Gastrocnemius medialis (tissue), 4 donors: ENCODE data around the gene PURA. TPM values are rescaled to one million over a fixed set of nuclear protein-coding genes. Genes with fewer than 3 reads are reported as not detected.
A peak's percentile ranks its signal among the peaks of the same experiment; 100 is the strongest.

Source experiments
- ATAC-seq, 2 donors: fragments of 150-250 bp; one replicate each; pipeline ENCODE4 v1.9.1; 2016
- DNase-seq, 2 donors: peaks; one replicate each; pipeline ENCODE4 v3.0.0-alpha.2; 2019
- H3K27ac ChIP-seq, 4 donors: fragments of 200-600 bp; sonication (generic); 1 replicate in 1 of 4; 2 replicates in 3 of 4; pipeline ENCODE4 v1.5.1; 2016 to 2018; ENCODE audit warnings: mild to moderate bottlenecking in 2 of 4, moderate library complexity in 1 of 4
- H3K27me3 ChIP-seq, 3 donors: fragments of 200-600 bp; sonication (generic) in 2 of 3; 1 replicate in 1 of 3; 2 replicates in 2 of 3; pipeline versions ENCODE4 v1.5.1 to v1.6.0; 2016 to 2019; ENCODE audit warnings: mild to moderate bottlenecking in 1 of 3, moderate library complexity in 1 of 3
- H3K36me3 ChIP-seq, 2 donors: fragments of 200-600 bp; sonication (generic) in 1 of 2; one replicate each; pipeline ENCODE4 v1.5.1; 2017 to 2018
- H3K4me1 ChIP-seq, 2 donors: fragments of 200-600 bp; sonication (generic) in 1 of 2; one replicate each; pipeline ENCODE4 v1.5.1; 2016 to 2017; ENCODE audit warnings: mild to moderate bottlenecking in 2 of 2
- H3K4me3 ChIP-seq, 4 donors: fragments of 200-600 bp; sonication (generic) in 3 of 4; 1 replicate in 1 of 4; 2 replicates in 3 of 4; pipeline ENCODE4 v1.5.1; 2016 to 2019; ENCODE audit warnings: mild to moderate bottlenecking in 2 of 4
- H3K9me3 ChIP-seq, 3 donors: fragments of 200-600 bp; sonication (generic) in 2 of 3; 1 replicate in 1 of 3; 2 replicates in 2 of 3; pipeline ENCODE4 v1.5.1; 2016 to 2019
- POLR2A ChIP-seq, 2 donors: fragments of 450-650 bp; IDR thresholded peaks; one replicate each; pipeline ENCODE4 v1.6.1; 2017; ENCODE audit warnings: antibody characterized with exemption in 2 of 2, mild to moderate bottlenecking in 2 of 2, moderate library complexity in 2 of 2
- in situ Hi-C, 4 donors: fragments of 200-750 bp; cut with MboI; loops; one replicate each; pipeline versions ENCODE4 v1.15.0 to v1.8.0; 2017; ENCODE audit warnings: low sequenced_read_pairs in 4 of 4
- intact Hi-C: fragments of 100-400 bp; cut with DNase I; formaldehyde crosslinking; loops from one replicate; pipeline ENCODE4 v1.15.1; 2023; ENCODE audit warnings: low total_unique reads
- total RNA-seq, 4 donors: library from RNA; depleted of rRNA; stranded (reverse); fragments of >200 nt; gene quantifications; one replicate each; pipeline versions ENCODE4 v1.1.0 to v1.2.3, GENCODE V29; 2016
- TF ChIP-seq, protein P1 (sequence below), 5 experiments: fragments of 450-650 bp in 3 of 5; fragments of 200-600 bp in 2 of 5; sonication (generic) in 2 of 5; IDR thresholded peaks in 4 of 5; conservative IDR thresholded peaks in 1 of 5; 1 replicate in 4 of 5; 2 replicates in 1 of 5; pipeline ENCODE4 v1.5.1; 2016 to 2019; ENCODE audit warnings: antibody characterized with exemption in 5 of 5, mild to moderate bottlenecking in 3 of 5, moderate library complexity in 3 of 5

Gene PURA
- total RNA-seq, 4 donors from 2014 or later, result 13.6 to 20.6 (median 16.5) TPM

DNA sequence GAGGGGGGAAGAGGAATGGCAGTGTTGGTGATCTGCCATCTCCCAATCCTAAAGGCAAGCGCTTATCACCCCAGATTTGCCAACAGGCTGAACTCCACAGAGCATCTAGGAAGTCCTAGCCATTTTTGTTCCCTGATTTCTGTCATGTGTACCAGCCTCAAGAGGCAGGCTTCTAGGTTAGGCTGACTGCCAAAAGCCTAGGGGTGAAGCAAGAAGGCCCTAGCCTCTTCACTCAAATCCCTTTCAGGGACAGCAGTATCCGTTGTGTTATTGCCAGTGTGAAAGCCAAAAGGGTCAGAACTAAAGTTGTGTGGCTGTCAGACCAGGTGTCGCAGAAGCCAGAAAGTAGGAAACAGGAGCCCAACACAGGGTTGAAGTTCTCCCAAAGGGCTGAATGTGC lies 26.5 kb downstream of the PURA start:
- TF ChIP-seq, protein P1, sequence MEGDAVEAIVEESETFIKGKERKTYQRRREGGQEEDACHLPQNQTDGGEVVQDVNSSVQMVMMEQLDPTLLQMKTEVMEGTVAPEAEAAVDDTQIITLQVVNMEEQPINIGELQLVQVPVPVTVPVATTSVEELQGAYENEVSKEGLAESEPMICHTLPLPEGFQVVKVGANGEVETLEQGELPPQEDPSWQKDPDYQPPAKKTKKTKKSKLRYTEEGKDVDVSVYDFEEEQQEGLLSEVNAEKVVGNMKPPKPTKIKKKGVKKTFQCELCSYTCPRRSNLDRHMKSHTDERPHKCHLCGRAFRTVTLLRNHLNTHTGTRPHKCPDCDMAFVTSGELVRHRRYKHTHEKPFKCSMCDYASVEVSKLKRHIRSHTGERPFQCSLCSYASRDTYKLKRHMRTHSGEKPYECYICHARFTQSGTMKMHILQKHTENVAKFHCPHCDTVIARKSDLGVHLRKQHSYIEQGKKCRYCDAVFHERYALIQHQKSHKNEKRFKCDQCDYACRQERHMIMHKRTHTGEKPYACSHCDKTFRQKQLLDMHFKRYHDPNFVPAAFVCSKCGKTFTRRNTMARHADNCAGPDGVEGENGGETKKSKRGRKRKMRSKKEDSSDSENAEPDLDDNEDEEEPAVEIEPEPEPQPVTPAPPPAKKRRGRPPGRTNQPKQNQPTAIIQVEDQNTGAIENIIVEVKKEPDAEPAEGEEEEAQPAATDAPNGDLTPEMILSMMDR (IDR thresholded peaks at IDR 0.05 in 4 of 5, conservative IDR thresholded peaks at IDR 0.05 in 1 of 5), result no peak
- no peak for TF ChIP-seq POLR2A (IDR thresholded peaks at IDR 0.05)
- H3K36me3 ChIP-seq, result no peaks in the 10 kb centered on the region
- intact Hi-C loops (no loop called here), in situ Hi-C loops (no loop called here)
- H3K9me3 ChIP-seq, result no peaks in the 10 kb centered on the region
- no peak overlapping the region for H3K4me3 ChIP-seq
- H3K27ac ChIP-seq, result no peak overlapping the region
- peak in 1 of 2 donors; percentile 45 for DNase-seq
- H3K4me1 ChIP-seq, result peaks cover 16 to 24% of the 10 kb centered on the region in 2 donors
- no peaks in the 10 kb centered on the region for H3K27me3 ChIP-seq
- peak in 1 of 2 donors; percentile 74 for ATAC-seq

DNA sequence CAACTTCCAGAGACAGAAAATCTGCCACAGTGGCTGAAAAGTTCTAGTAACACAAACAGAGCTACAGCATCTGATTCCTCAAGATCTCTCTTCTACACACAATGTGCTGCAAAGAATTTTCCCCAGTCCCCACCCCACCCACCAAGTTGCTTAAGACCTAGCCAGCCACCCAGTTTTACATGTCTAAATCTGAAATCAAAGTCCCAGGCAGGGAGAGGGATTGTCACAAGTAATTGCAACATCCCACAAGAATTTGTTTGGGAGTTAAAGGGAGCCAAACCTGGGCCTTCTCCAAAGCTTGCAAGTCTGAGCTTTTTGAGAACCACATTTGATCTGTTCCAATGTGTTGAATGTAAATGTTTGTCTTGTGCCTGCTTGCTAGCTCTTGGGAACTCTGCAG lies 27.3 kb downstream of the PURA start:
- Histone ChIP-seq H3K4me3 (no peak overlapping the region), H3K36me3 (no peaks in the 10 kb centered on the region), H3K9me3 (no peaks in the 10 kb centered on the region), H3K27ac (no peak overlapping the region), H3K4me1 (peaks cover 22 to 25% of the 10 kb centered on the region in 2 donors), H3K27me3 (no peaks in the 10 kb centered on the region)
- in situ Hi-C loops (no loop called here), intact Hi-C loops (no loop called here)
- ATAC-seq, result peak; percentile 45 to 46
- TF ChIP-seq, protein P1 (IDR thresholded peaks at IDR 0.05 in 4 of 5, conservative IDR thresholded peaks at IDR 0.05 in 1 of 5), result no peak
- no peak for TF ChIP-seq POLR2A (IDR thresholded peaks at IDR 0.05)
- DNase-seq, result peak; percentile 32 to 55

DNA sequence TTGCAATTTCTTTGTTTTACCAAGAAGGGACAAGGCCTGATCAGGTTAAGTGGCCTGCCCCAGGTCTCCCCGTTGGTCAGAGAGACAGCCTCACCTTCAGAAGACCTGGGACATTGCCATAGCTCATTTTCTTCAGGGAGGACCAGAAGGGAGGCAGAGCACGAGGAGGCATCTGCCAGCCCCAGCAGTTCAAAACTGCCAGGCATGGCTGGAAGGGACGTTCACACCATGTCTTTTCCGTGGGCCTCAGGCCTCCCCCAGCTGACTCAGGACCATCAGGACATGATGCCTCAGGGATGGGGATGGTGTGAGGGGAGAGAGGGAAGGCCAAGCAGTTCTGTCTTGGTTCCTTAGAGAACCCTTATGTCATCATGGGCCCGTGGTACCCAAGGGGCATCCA lies 28.3 kb downstream of the PURA start:
- no peak for DNase-seq
- Histone ChIP-seq H3K36me3 (no peaks in the 10 kb centered on the region), H3K9me3 (no peaks in the 10 kb centered on the region), H3K27me3 (no peaks in the 10 kb centered on the region), H3K4me1 (peaks cover 22 to 27% of the 10 kb centered on the region in 2 donors), H3K27ac (no peak overlapping the region), H3K4me3 (no peak overlapping the region)
- intact Hi-C loops, result no loop called here
- in situ Hi-C loops, result no loop called here
- TF ChIP-seq POLR2A (IDR thresholded peaks at IDR 0.05), result no peak
- TF ChIP-seq, protein P1 (IDR thresholded peaks at IDR 0.05 in 4 of 5, conservative IDR thresholded peaks at IDR 0.05 in 1 of 5), result no peak
- ATAC-seq, result no peak

DNA sequence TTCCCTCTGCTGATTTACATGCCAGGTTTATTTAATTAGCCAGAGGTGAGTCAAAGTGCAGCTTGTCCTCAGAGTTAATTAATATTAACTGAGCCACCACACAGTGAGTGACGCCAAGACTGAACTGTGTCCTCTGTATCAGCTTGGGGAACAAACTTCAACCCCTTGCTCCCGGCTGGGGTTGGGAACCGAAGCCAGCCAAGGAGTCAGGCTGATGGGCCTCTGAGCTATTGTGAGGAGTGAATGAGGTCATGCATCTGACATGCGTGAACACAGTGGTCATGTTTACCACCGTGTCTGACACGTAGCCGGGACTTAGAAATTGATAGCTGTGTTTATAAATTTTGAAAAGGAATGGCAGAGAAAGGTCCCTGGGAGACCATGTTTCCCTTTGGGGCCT lies 28.9 kb downstream of the PURA start:
- no peak overlapping the region for H3K4me3 ChIP-seq
- no peak for DNase-seq
- H3K36me3 ChIP-seq, result no peaks in the 10 kb centered on the region
- ATAC-seq, result no peak
- no peaks in the 10 kb centered on the region for H3K27me3 ChIP-seq
- in situ Hi-C loops, result no loop called here
- H3K4me1 ChIP-seq, result peaks cover 22 to 27% of the 10 kb centered on the region in 2 donors
- intact Hi-C loops, result no loop called here
- TF ChIP-seq POLR2A (IDR thresholded peaks at IDR 0.05), result no peak
- TF ChIP-seq, protein P1 (IDR thresholded peaks at IDR 0.05 in 4 of 5, conservative IDR thresholded peaks at IDR 0.05 in 1 of 5), result no peak
- no peaks in the 10 kb centered on the region for H3K9me3 ChIP-seq
- no peak overlapping the region for H3K27ac ChIP-seq
